Heart left ventricle (tissue), 13 donors: Measurements from ENCODE around the gene COPS2.

Experiments
- POLR2A ChIP-seq, 2 donors: fragments of 450-650 bp; IDR thresholded peaks; one replicate each; pipeline ENCODE4 v1.6.1; 2017; ENCODE audit warnings: antibody characterized with exemption in 2 of 2, mild to moderate bottlenecking in 2 of 2, moderate library complexity in 2 of 2
- TF ChIP-seq, protein P1 (sequence below), 12 donors: fragments of 200-600 bp; sonication (generic) in 4 of 12; IDR thresholded peaks; one replicate each; pipeline versions ENCODE4 v1.5.0 to v1.8.0; 2018 to 2022; ENCODE audit warnings: antibody characterized with exemption in 12 of 12, mild to moderate bottlenecking in 5 of 12
- donor health status: ischemic (EF 13 %, LVEDD 7.1; RV severe dilation, severe dysfunction).
- donor health status: DM: no; HTN: yes; CAD: no.
- donor health status: DM: no; HTN: no; CAD: no.
- donor health status: ischemic (EF 25% LVEDD 6.9; RV normal size, moderate dysfunction).
- donor health status: ischemic (EF 25% LVEDD 5.7; RV mildly dilated, moderate dysfunction).
- donor health status: ischemic (EF 35%, LVEDD 5.7; RV mildly dilated, moderate dysfunction).
- donor health status: nonischemic (EF 11% LVEDD 7.7; RV severe dilation, severe dysfunction).
- donor health status: DM: yes; HTN: yes; CAD: no.
- donor health status: PGD.
- donor health status: ischemic (EF 29% LVEDD 5.4; RV normal size, mild dysfunction).
- donor health status: nonischemic (EF 23%, LVEDD 6.1; RV moderate dilation, normal function).

- TF ChIP-seq, protein P1, sequence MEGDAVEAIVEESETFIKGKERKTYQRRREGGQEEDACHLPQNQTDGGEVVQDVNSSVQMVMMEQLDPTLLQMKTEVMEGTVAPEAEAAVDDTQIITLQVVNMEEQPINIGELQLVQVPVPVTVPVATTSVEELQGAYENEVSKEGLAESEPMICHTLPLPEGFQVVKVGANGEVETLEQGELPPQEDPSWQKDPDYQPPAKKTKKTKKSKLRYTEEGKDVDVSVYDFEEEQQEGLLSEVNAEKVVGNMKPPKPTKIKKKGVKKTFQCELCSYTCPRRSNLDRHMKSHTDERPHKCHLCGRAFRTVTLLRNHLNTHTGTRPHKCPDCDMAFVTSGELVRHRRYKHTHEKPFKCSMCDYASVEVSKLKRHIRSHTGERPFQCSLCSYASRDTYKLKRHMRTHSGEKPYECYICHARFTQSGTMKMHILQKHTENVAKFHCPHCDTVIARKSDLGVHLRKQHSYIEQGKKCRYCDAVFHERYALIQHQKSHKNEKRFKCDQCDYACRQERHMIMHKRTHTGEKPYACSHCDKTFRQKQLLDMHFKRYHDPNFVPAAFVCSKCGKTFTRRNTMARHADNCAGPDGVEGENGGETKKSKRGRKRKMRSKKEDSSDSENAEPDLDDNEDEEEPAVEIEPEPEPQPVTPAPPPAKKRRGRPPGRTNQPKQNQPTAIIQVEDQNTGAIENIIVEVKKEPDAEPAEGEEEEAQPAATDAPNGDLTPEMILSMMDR (IDR thresholded peaks at IDR 0.05), result no peak
- no peak for TF ChIP-seq POLR2A (IDR thresholded peaks at IDR 0.05)
Measured at GRCh38 chr15:49154359-49154758, 1.0 kb downstream of the COPS2 start.
